HG03558 (cell line): ENCODE measurements around the gene DHRS12.

Source experiments
- ATAC-seq: cut with Tn5 transposase; IDR thresholded peaks from one replicate; pipeline ENCODE4 v1.9.1; 2021; ENCODE audit warnings: moderate number of reproducible peaks; ENCODE audit not compliant: unreplicated experiment; ENCODE audit errors: extremely low read depth

DHRS12 gene

GRCh38 chr13:51785712-51786424, 18.1 kb downstream of the DHRS12 start:
- ATAC-seq: no peak

- ATAC-seq: no peak
Measured at GRCh38 chr13:51784097-51784496, 19.9 kb downstream of the DHRS12 start.

GRCh38 chr13:51783428-51784094, 20.4 kb downstream of the DHRS12 start:
- ATAC-seq: no peak

GRCh38 chr13:51782026-51782710, 21.8 kb downstream of the DHRS12 start:
- no peak for ATAC-seq

GRCh38 chr13:51781246-51782022, 22.5 kb downstream of the DHRS12 start:
- no peak for ATAC-seq

- no peak for ATAC-seq
Measured at GRCh38 chr13:51780099-51780498, 23.9 kb downstream of the DHRS12 start.

- no peak for ATAC-seq
Measured at GRCh38 chr13:51778392-51778791, 25.6 kb downstream of the DHRS12 start.

GRCh38 chr13:51777921-51778320, 26.0 kb downstream of the DHRS12 start:
- ATAC-seq: no peak

- ATAC-seq: no peak
Measured at GRCh38 chr13:51776179-51776578, 27.8 kb downstream of the DHRS12 start.

GRCh38 chr13:51773515-51773914, 30.4 kb downstream of the DHRS12 start:
- ATAC-seq: no peak

- no peak for ATAC-seq
Measured at GRCh38 chr13:51772781-51773180, 31.2 kb downstream of the DHRS12 start.

- ATAC-seq: no peak
Measured at GRCh38 chr13:51772105-51772455, 31.9 kb downstream of the DHRS12 start.

- no peak for ATAC-seq
Measured at GRCh38 chr13:51771418-51772104, 32.4 kb downstream of the DHRS12 start.

- no peak for ATAC-seq
Measured at GRCh38 chr13:51770681-51771417, 33.1 kb downstream of the DHRS12 start.

- no peak for ATAC-seq
Measured at GRCh38 chr13:51770160-51770559, 33.8 kb downstream of the DHRS12 start.

GRCh38 chr13:51769455-51770127, 34.4 kb downstream of the DHRS12 start:
- no peak for ATAC-seq

- ATAC-seq: no peak
Measured at GRCh38 chr13:51768976-51769375, 35.0 kb downstream of the DHRS12 start.

- ATAC-seq: no peak
Measured at GRCh38 chr13:51768378-51768921, 35.5 kb downstream of the DHRS12 start.

GRCh38 chr13:51767100-51767499, 36.9 kb downstream of the DHRS12 start:
- no peak for ATAC-seq
